ENCODE results near the gene MMP7.

MMP7 gene

GRCh38 chr11:102479733-102480132 is 50.8 kb downstream of the MMP7 start:
- H3K4me3 ChIP-seq (ENCODE audit: low read depth, low read length) = no peak overlapping the region
- no peaks in the 10 kb centered on the region for H3K9me3 ChIP-seq (ENCODE audit: control insufficient read depth, insufficient read depth, low read length)
- H3K27ac ChIP-seq (ENCODE audit: low read depth, low read length) = no peak overlapping the region
- no peaks in the 10 kb centered on the region for H3K36me3 ChIP-seq (ENCODE audit: control insufficient read depth, insufficient read depth, low read length)
- H3K27me3 ChIP-seq (ENCODE audit: control insufficient read depth, insufficient read depth, low read length) = no peaks in the 10 kb centered on the region
- no peak overlapping the region for H3K9ac ChIP-seq (ENCODE audit: low read depth, low read length)
- peaks cover 13% of the 10 kb centered on the region for H3K4me1 ChIP-seq (ENCODE audit: control insufficient read depth, insufficient read depth, low read length)

- H3K4me1 ChIP-seq (ENCODE audit: control insufficient read depth, insufficient read depth, low read length) = peaks cover 13% of the 10 kb centered on the region
- no peak overlapping the region for H3K27ac ChIP-seq (ENCODE audit: low read depth, low read length)
- H3K27me3 ChIP-seq (ENCODE audit: control insufficient read depth, insufficient read depth, low read length) = no peaks in the 10 kb centered on the region
- no peaks in the 10 kb centered on the region for H3K36me3 ChIP-seq (ENCODE audit: control insufficient read depth, insufficient read depth, low read length)
- no peaks in the 10 kb centered on the region for H3K9me3 ChIP-seq (ENCODE audit: control insufficient read depth, insufficient read depth, low read length)
- no peak overlapping the region for H3K9ac ChIP-seq (ENCODE audit: low read depth, low read length)
- H3K4me3 ChIP-seq (ENCODE audit: low read depth, low read length) = no peak overlapping the region
Observed at GRCh38 chr11:102478673-102479299, 51.8 kb downstream of the MMP7 start.

DNA sequence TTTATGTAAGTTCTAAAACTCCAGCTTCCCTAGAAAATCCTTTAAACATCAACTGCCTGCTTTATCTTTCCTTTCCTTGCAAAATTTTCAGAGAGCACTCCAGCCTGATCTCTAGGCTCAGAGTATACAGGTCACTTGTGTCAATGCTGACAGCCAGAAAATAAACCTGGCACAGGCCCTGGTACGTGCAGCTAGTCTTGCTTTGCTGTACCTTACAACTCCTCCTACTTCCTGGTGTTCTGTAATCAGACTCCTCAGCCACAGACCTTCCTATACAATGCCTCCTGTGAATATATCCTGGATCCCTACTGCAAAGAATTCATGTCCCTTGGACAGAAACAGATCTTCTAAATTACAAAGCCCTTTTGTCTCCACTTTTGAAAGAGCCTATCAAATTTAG is 53.7 kb downstream of the MMP7 start:
- Histone ChIP-seq H3K9ac (ENCODE audit: low read depth, low read length) (no peak overlapping the region), H3K4me1 (ENCODE audit: control insufficient read depth, insufficient read depth, low read length) (peaks cover 13% of the 10 kb centered on the region), H3K27ac (ENCODE audit: low read depth, low read length) (no peak overlapping the region)

GRCh38 chr11:102476069-102476468 is 54.5 kb downstream of the MMP7 start:
- no peaks in the 10 kb centered on the region for H3K9me3 ChIP-seq (ENCODE audit: control insufficient read depth, insufficient read depth, low read length)
- no peak overlapping the region for H3K9ac ChIP-seq (ENCODE audit: low read depth, low read length)
- H3K4me3 ChIP-seq (ENCODE audit: low read depth, low read length) = no peak overlapping the region
- no peak overlapping the region for H3K27ac ChIP-seq (ENCODE audit: low read depth, low read length)
- H3K4me1 ChIP-seq (ENCODE audit: control insufficient read depth, insufficient read depth, low read length) = peaks cover 13% of the 10 kb centered on the region
- no peaks in the 10 kb centered on the region for H3K36me3 ChIP-seq (ENCODE audit: control insufficient read depth, insufficient read depth, low read length)
- no peaks in the 10 kb centered on the region for H3K27me3 ChIP-seq (ENCODE audit: control insufficient read depth, insufficient read depth, low read length)

More for the DNA sequence above, 53.7 kb downstream of the MMP7 start:
- Histone ChIP-seq H3K27me3 (ENCODE audit: control insufficient read depth, insufficient read depth, low read length) (no peaks in the 10 kb centered on the region), H3K9me3 (ENCODE audit: control insufficient read depth, insufficient read depth, low read length) (no peaks in the 10 kb centered on the region), H3K36me3 (ENCODE audit: control insufficient read depth, insufficient read depth, low read length) (no peaks in the 10 kb centered on the region), H3K4me3 (ENCODE audit: low read depth, low read length) (no peak overlapping the region)

GRCh38 chr11:102473543-102473942 is 57.0 kb downstream of the MMP7 start:
- Histone ChIP-seq H3K27me3 (ENCODE audit: control insufficient read depth, insufficient read depth, low read length) (no peaks in the 10 kb centered on the region), H3K9ac (ENCODE audit: low read depth, low read length) (no peak overlapping the region), H3K36me3 (ENCODE audit: control insufficient read depth, insufficient read depth, low read length) (no peaks in the 10 kb centered on the region), H3K4me1 (ENCODE audit: control insufficient read depth, insufficient read depth, low read length) (peaks cover 7% of the 10 kb centered on the region), H3K9me3 (ENCODE audit: control insufficient read depth, insufficient read depth, low read length) (no peaks in the 10 kb centered on the region), H3K27ac (ENCODE audit: low read depth, low read length) (no peak overlapping the region), H3K4me3 (ENCODE audit: low read depth, low read length) (no peak overlapping the region)

- no peaks in the 10 kb centered on the region for H3K27me3 ChIP-seq (ENCODE audit: control insufficient read depth, insufficient read depth, low read length)
- H3K4me1 ChIP-seq (ENCODE audit: control insufficient read depth, insufficient read depth, low read length) = peaks cover 2% of the 10 kb centered on the region; the same call in 1 of the 2 replicates
- H3K9ac ChIP-seq (ENCODE audit: low read depth, low read length) = no peak overlapping the region
- no peaks in the 10 kb centered on the region for H3K9me3 ChIP-seq (ENCODE audit: control insufficient read depth, insufficient read depth, low read length)
- no peak overlapping the region for H3K4me3 ChIP-seq (ENCODE audit: low read depth, low read length)
- no peak overlapping the region for H3K27ac ChIP-seq (ENCODE audit: low read depth, low read length)
- H3K36me3 ChIP-seq (ENCODE audit: control insufficient read depth, insufficient read depth, low read length) = no peaks in the 10 kb centered on the region
Observed at GRCh38 chr11:102472127-102472526, 58.4 kb downstream of the MMP7 start.

GRCh38 chr11:102471474-102471873 is 59.1 kb downstream of the MMP7 start:
- Histone ChIP-seq H3K9ac (ENCODE audit: low read depth, low read length) (no peak overlapping the region), H3K27ac (ENCODE audit: low read depth, low read length) (no peak overlapping the region), H3K4me1 (ENCODE audit: control insufficient read depth, insufficient read depth, low read length) (no peaks in the 10 kb centered on the region; the same call in 1 of the 2 replicates)

More at GRCh38 chr11:102471474-102471873, 59.1 kb downstream of the MMP7 start:
- Histone ChIP-seq H3K9me3 (ENCODE audit: control insufficient read depth, insufficient read depth, low read length) (no peaks in the 10 kb centered on the region), H3K4me3 (ENCODE audit: low read depth, low read length) (no peak overlapping the region), H3K27me3 (ENCODE audit: control insufficient read depth, insufficient read depth, low read length) (no peaks in the 10 kb centered on the region), H3K36me3 (ENCODE audit: control insufficient read depth, insufficient read depth, low read length) (no peaks in the 10 kb centered on the region)

All from HUES48 (cell line).